Measurements from ENCODE around the gene CILP.

DNA sequence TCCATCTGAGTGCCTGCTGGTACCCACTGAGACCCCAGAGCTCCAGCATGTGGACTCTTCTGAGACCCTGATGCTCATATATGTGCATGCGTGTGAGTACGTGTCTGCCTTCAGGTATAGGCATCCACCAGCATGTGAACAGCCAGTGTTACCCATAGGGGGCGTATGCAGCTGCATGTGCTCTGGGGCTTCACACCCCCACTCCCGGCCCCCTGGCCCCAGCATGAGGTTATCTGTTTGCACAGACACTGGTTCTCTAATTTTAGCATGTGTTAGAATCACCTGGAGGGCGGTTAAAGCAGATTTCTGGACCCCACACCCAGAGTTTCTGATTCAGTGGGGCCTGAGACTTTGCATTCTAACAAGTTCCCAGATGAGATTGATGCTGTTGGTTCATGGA lies 824 bp upstream of the CILP start:
- TF ChIP-seq, protein P1, sequence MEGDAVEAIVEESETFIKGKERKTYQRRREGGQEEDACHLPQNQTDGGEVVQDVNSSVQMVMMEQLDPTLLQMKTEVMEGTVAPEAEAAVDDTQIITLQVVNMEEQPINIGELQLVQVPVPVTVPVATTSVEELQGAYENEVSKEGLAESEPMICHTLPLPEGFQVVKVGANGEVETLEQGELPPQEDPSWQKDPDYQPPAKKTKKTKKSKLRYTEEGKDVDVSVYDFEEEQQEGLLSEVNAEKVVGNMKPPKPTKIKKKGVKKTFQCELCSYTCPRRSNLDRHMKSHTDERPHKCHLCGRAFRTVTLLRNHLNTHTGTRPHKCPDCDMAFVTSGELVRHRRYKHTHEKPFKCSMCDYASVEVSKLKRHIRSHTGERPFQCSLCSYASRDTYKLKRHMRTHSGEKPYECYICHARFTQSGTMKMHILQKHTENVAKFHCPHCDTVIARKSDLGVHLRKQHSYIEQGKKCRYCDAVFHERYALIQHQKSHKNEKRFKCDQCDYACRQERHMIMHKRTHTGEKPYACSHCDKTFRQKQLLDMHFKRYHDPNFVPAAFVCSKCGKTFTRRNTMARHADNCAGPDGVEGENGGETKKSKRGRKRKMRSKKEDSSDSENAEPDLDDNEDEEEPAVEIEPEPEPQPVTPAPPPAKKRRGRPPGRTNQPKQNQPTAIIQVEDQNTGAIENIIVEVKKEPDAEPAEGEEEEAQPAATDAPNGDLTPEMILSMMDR (IDR thresholded peaks at IDR 0.05): peak in 1 of 3 experiments; percentile 20
- no peak for TF ChIP-seq POLR2AphosphoS5 (IDR thresholded peaks at IDR 0.05)
- no peak for TF ChIP-seq EP300 (IDR thresholded peaks at IDR 0.05)
- TF ChIP-seq POLR2A (IDR thresholded peaks at IDR 0.05; ENCODE audit: low read depth): no peak

Data from esophagus muscularis mucosa (tissue), 4 donors.